CD4-positive, alpha-beta T cell treated with Interleukin-17A for 4 hours (primary cell): Measurements from ENCODE around the gene CHDH.

Experiments
- DNase-seq: peaks from one replicate; pipeline ENCODE4 v3.0.0-alpha.2; 2020; ENCODE audit warnings: mixed read lengths

Gene CHDH

GRCh38 chr3:53846851-53847155 lies 584 bp upstream of the CHDH start:
- no peak for DNase-seq

GRCh38 chr3:53845881-53846133 lies 412 bp downstream of the CHDH start:
- DNase-seq: no peak

- DNase-seq: no peak
Measured at GRCh38 chr3:53845103-53845880, 927 bp downstream of the CHDH start.

GRCh38 chr3:53844262-53845102 lies 1.7 kb downstream of the CHDH start:
- DNase-seq: no peak

GRCh38 chr3:53843195-53844177 lies 2.7 kb downstream of the CHDH start:
- DNase-seq: no peak

- no peak for DNase-seq
Measured at GRCh38 chr3:53842436-53843194, 3.6 kb downstream of the CHDH start.

GRCh38 chr3:53841296-53841695 lies 4.9 kb downstream of the CHDH start:
- no peak for DNase-seq

- DNase-seq: no peak
Measured at GRCh38 chr3:53837331-53837730, 8.9 kb downstream of the CHDH start.

GRCh38 chr3:53836084-53836872 lies 9.9 kb downstream of the CHDH start:
- no peak for DNase-seq

- DNase-seq: no peak
Measured at GRCh38 chr3:53835257-53835656, 11.0 kb downstream of the CHDH start.

- no peak for DNase-seq
Measured at GRCh38 chr3:53834429-53835095, 11.7 kb downstream of the CHDH start.

GRCh38 chr3:53833700-53834099 lies 12.5 kb downstream of the CHDH start:
- DNase-seq: no peak

- no peak for DNase-seq
Measured at GRCh38 chr3:53833053-53833645, 13.1 kb downstream of the CHDH start.

GRCh38 chr3:53830944-53831343 lies 15.3 kb downstream of the CHDH start:
- no peak for DNase-seq

GRCh38 chr3:53829605-53830004 lies 16.6 kb downstream of the CHDH start:
- no peak for DNase-seq

GRCh38 chr3:53828581-53828980 lies 17.6 kb downstream of the CHDH start:
- no peak for DNase-seq

- no peak for DNase-seq
Measured at GRCh38 chr3:53826048-53826447, 20.2 kb downstream of the CHDH start.

GRCh38 chr3:53824795-53825194 lies 21.4 kb downstream of the CHDH start:
- DNase-seq: no peak

GRCh38 chr3:53823956-53824657 lies 22.1 kb downstream of the CHDH start:
- no peak for DNase-seq
